Measurements from ENCODE around the gene L3MBTL3.

L3MBTL3 gene

DNA sequence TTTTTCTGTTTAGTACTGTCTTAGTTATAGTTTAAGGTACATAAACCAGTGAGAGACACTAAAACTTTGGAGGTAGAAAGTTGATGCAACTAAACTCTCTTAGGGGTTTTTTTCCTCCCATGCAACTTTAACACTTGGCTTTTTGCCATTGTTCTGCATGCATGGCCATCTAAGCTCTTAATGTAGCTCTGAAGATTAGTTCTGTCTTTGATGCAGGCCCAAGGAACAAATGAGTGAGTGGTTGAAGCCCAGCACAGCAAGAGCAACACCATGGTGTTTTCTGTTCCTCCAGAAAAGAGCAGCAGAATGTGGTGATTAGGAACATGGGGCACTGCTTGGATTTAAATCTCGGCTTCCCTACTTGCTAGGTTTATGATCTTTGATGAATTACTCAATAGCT is 89.3 kb downstream of the L3MBTL3 start:
- no peak for TF ChIP-seq CEBPB (IDR thresholded peaks at IDR 0.05)
- TF ChIP-seq, protein P1, sequence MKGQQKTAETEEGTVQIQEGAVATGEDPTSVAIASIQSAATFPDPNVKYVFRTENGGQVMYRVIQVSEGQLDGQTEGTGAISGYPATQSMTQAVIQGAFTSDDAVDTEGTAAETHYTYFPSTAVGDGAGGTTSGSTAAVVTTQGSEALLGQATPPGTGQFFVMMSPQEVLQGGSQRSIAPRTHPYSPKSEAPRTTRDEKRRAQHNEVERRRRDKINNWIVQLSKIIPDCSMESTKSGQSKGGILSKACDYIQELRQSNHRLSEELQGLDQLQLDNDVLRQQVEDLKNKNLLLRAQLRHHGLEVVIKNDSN (IDR thresholded peaks at IDR 0.05) = no peak

DNA sequence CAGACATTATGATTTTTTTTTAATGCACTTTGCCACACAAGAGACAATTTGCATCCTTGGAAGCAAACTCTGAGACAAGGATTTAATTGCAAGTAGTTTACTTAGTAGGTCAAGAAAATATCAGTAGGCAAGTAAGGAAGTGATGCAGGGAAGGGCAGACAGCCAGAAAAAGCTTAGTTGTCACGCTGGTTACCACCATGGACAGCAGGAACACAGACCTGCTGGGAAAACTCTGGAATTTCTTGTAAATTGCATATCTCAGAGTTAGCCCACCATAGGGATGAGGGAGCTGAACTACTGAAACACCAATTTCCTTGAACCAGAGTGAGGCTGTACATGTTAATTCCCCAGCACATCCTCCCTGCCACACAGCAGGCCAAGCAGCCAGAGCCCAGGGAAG is 92.7 kb downstream of the L3MBTL3 start:
- TF ChIP-seq, protein P2, sequence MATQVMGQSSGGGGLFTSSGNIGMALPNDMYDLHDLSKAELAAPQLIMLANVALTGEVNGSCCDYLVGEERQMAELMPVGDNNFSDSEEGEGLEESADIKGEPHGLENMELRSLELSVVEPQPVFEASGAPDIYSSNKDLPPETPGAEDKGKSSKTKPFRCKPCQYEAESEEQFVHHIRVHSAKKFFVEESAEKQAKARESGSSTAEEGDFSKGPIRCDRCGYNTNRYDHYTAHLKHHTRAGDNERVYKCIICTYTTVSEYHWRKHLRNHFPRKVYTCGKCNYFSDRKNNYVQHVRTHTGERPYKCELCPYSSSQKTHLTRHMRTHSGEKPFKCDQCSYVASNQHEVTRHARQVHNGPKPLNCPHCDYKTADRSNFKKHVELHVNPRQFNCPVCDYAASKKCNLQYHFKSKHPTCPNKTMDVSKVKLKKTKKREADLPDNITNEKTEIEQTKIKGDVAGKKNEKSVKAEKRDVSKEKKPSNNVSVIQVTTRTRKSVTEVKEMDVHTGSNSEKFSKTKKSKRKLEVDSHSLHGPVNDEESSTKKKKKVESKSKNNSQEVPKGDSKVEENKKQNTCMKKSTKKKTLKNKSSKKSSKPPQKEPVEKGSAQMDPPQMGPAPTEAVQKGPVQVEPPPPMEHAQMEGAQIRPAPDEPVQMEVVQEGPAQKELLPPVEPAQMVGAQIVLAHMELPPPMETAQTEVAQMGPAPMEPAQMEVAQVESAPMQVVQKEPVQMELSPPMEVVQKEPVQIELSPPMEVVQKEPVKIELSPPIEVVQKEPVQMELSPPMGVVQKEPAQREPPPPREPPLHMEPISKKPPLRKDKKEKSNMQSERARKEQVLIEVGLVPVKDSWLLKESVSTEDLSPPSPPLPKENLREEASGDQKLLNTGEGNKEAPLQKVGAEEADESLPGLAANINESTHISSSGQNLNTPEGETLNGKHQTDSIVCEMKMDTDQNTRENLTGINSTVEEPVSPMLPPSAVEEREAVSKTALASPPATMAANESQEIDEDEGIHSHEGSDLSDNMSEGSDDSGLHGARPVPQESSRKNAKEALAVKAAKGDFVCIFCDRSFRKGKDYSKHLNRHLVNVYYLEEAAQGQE (IDR thresholded peaks at IDR 0.05; ENCODE audit: low read depth) = peak; percentile 35; the same call in 1 of the 2 replicates
- no peak for TF ChIP-seq NFIC (IDR thresholded peaks at IDR 0.05)

DNA sequence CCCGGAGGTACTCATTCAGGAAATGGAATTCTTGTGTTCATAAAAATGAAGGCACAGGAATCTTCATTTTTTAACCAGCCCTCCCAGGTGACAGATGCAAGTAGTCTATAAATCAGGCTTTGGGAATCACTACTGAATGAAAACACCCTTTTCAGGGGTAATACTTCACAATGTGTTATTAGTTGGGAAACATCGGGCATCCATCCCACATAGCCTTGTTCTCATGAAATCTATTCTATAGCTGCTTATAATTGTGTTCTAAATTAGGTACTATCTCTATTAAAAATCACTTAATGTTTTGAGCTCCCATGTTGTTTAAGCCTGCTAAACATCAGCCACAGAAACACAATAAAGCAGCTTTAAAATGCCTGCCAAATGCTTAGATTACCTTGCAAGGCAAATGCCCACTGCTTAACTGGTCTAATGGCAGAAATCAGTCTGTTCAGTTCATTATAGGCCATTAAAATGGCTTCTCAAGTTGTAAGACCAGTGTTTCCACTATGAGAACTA is 94.9 kb downstream of the L3MBTL3 start:
- TF ChIP-seq EP300 (IDR thresholded peaks at IDR 0.05; ENCODE audit: borderline replicate concordance) (no peak), RAD21 (IDR thresholded peaks at IDR 0.05; ENCODE audit: low read depth) (no peak), CEBPB (IDR thresholded peaks at IDR 0.05) (no peak), FOXM1 (IDR thresholded peaks at IDR 0.05; ENCODE audit: borderline replicate concordance, low read depth) (no peak), NFIC (IDR thresholded peaks at IDR 0.05) (no peak)

DNA sequence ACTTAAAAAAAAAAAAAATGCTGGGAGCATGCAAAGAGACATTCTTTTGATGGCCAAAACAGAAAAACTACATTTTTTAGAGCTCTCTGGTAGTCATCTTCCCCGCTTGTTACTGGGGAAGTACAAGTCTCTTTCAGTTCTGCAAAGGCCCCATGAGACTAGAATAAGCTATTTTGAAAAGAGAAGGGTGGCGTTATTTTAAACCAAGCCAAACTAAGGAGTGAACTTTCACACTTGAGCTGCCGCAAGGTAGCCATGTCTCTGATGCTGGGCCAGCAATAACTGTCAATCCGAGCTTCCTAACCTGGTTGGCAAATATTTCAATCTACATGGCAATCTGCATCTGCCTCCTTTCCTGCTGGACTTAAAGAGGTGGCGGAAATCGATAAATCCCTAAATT is 96.7 kb downstream of the L3MBTL3 start:
- TF ChIP-seq EP300 (IDR thresholded peaks at IDR 0.05; ENCODE audit: borderline replicate concordance) (no peak), TAF1 (IDR thresholded peaks at IDR 0.05; ENCODE audit: low read depth) (no peak), YY1 (IDR thresholded peaks at IDR 0.05; ENCODE audit: low read depth) (no peak), NFIC (IDR thresholded peaks at IDR 0.05) (no peak), RAD21 (IDR thresholded peaks at IDR 0.05; ENCODE audit: low read depth) (no peak)
- TF ChIP-seq, protein P3, sequence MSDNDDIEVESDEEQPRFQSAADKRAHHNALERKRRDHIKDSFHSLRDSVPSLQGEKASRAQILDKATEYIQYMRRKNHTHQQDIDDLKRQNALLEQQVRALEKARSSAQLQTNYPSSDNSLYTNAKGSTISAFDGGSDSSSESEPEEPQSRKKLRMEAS (IDR thresholded peaks at IDR 0.05) = no peak

DNA sequence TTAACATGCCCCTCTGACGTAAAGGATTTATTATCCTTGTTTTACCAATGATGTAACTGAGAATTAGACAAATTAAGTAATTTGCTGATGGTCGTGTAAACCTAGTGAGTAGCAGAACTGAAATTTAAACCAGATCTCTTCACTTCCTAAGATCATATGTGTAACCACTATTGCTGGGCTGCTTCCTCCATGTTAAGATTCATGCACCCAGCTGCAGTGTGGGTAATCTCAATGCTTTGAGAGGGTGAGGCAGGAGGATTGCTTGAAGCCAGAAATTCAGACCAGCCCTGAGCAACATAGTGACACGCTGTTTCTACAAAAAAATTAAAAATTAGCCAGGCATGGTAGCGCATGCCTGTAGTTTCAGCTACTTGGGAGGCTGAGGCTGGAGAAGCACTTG is 97.9 kb downstream of the L3MBTL3 start:
- TF ChIP-seq, protein P1 (IDR thresholded peaks at IDR 0.05) = no peak
- no peak for TF ChIP-seq FOXM1 (IDR thresholded peaks at IDR 0.05; ENCODE audit: borderline replicate concordance, low read depth)

DNA sequence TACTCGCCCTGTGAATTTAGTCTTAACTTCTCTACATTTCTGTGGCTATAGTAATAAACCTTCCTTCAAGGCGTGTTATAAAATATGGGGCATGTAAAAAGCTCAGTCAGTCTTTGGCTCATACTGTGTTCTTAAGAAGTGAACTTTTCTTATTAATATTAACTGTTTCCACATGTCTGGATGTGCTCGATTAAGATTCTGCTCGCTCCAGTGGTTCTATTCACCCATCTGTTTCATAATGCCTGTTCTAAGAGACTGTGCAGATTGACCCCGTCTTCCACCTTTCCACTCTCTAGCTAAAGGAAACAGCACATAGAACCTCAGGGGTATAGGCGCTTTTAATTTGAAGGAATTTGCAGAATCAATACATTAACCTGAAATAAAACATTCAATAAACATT is 99.9 kb downstream of the L3MBTL3 start:
- TF ChIP-seq CREB1 (IDR thresholded peaks at IDR 0.05; ENCODE audit: low read depth) = no peak

DNA sequence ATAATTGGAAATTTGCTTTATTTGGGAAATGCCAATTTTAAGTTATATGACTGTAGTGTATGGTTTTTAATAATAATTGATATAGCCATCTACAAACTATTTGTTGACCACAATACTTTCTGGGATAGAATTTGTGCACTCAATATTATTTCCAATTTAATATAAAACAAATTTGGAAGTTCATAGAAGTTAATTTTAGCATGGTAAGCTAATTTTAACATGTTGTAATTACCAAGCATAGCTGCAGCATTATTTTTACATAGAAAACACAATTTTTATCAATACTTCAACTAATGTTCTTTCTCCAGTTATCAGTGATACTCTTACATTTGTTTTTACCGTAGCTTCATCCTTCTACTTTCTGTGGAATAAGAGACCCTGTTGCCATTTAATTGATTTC is 100.8 kb downstream of the L3MBTL3 start:
- TF ChIP-seq, protein P3 (IDR thresholded peaks at IDR 0.05) = no peak
- no peak for TF ChIP-seq ZBTB7A (IDR thresholded peaks at IDR 0.05; ENCODE audit: low read depth)
- no peak for TF ChIP-seq CREB1 (IDR thresholded peaks at IDR 0.05; ENCODE audit: low read depth)
- no peak for TF ChIP-seq EGR1 (IDR thresholded peaks at IDR 0.05)
- TF ChIP-seq YY1 (IDR thresholded peaks at IDR 0.05; ENCODE audit: low read depth) = no peak

DNA sequence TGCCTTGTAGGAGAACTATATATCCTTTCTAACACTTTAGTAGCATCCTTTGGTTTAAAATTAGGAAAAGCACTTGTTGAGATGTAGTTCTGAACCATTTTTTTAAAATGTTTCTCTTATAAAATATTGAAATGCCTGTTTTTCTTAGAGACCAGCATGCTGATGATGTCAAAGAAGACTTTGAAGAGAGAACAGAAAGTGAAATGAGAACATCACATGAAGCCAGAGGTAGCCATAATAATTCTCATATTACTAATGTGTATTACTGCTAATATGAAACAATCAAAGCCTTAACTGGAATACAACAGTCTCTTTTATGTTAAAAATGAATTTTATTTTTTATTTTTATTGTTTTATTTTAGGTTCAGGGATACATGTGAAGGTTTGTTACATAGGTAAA is 102.3 kb downstream of the L3MBTL3 start:
- TF ChIP-seq ZBTB7A (IDR thresholded peaks at IDR 0.05; ENCODE audit: low read depth) (no peak), FOXM1 (IDR thresholded peaks at IDR 0.05; ENCODE audit: borderline replicate concordance, low read depth) (no peak)

DNA sequence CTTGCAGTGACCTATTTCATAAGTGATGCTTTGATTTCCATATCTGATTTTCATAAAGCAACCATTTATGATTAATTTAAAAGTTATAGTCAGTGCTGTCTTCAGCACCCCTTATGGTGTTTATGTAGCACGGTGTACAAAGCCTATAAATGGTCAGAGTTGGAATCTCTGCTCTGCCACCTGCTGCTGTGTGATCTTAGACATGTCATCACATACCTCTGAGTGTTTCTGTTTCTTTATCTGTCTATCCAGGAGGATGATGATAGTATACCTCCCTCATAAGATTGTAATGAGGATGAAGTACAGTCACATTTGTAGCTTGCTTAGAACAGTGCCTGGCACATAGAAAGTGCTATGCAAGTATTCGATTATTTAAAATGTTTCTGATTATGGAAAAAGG is 103.9 kb downstream of the L3MBTL3 start:
- TF ChIP-seq, protein P2 (IDR thresholded peaks at IDR 0.05; ENCODE audit: low read depth) = no peak
- TF ChIP-seq TCF12 (IDR thresholded peaks at IDR 0.05; ENCODE audit: low read depth) = no peak
- TF ChIP-seq, protein P1 (IDR thresholded peaks at IDR 0.05) = no peak
- TF ChIP-seq NFIC (IDR thresholded peaks at IDR 0.05) = no peak
- no peak for TF ChIP-seq CREB1 (IDR thresholded peaks at IDR 0.05; ENCODE audit: low read depth)
- TF ChIP-seq EP300 (IDR thresholded peaks at IDR 0.05; ENCODE audit: borderline replicate concordance) = no peak
- TF ChIP-seq TEAD4 (IDR thresholded peaks at IDR 0.05) = no peak
- TF ChIP-seq CEBPB (IDR thresholded peaks at IDR 0.05) = no peak
- TF ChIP-seq EGR1 (IDR thresholded peaks at IDR 0.05) = no peak
- TF ChIP-seq TAF1 (IDR thresholded peaks at IDR 0.05; ENCODE audit: low read depth) = no peak
- TF ChIP-seq RAD21 (IDR thresholded peaks at IDR 0.05; ENCODE audit: low read depth) = no peak
- TF ChIP-seq ZBTB7A (IDR thresholded peaks at IDR 0.05; ENCODE audit: low read depth) = no peak
- TF ChIP-seq, protein P3 (IDR thresholded peaks at IDR 0.05) = no peak
- TF ChIP-seq YY1 (IDR thresholded peaks at IDR 0.05; ENCODE audit: low read depth) = no peak
- TF ChIP-seq FOXM1 (IDR thresholded peaks at IDR 0.05; ENCODE audit: borderline replicate concordance, low read depth) = no peak
